Kidney (tissue), 14 donors: ENCODE data around the gene GALNT7. TPM values are rescaled to one million over a fixed set of nuclear protein-coding genes. Genes with fewer than 3 reads are reported as not detected.

Source experiments
- DNase-seq, 5 donors: peaks; one replicate each; pipeline ENCODE4 v3.0.0-alpha.2; 2013 to 2020
- FAIRE-seq: peaks from 2 replicates; lab custom pipeline; 2012; peaks lifted over from hg19 to GRCh38; lab: Jason Lieb, UNC
- H3K27ac ChIP-seq, 2 donors: one replicate each; pipeline ENCODE4 v1.7.0; 2013; ENCODE audit warnings: low read depth in 2 of 2, low read length in 2 of 2, inconsistent platforms in 1 of 2
- H3K27me3 ChIP-seq: one replicate; pipeline ENCODE4 v1.7.1; 2013; ENCODE audit warnings: low read length, inconsistent platforms; ENCODE audit not compliant: control insufficient read depth, insufficient read depth
- H3K36me3 ChIP-seq, 3 donors: one replicate each; pipeline versions ENCODE4 v1.7.0 to v1.7.1; 2013; ENCODE audit warnings: low read length in 3 of 3, control low read depth in 1 of 3, inconsistent platforms in 1 of 3; ENCODE audit not compliant: insufficient read depth in 3 of 3, control insufficient read depth in 2 of 3
- H3K4me1 ChIP-seq, 3 donors: one replicate each; pipeline versions ENCODE4 v1.7.0 to v1.7.1; 2013; ENCODE audit warnings: low read length in 3 of 3, inconsistent platforms in 1 of 3, low read depth in 1 of 3; ENCODE audit not compliant: control insufficient read depth in 2 of 3, insufficient read depth in 2 of 3
- H3K4me3 ChIP-seq, 3 donors: one replicate each; pipeline versions ENCODE4 v1.7.0 to v1.8.1; 2013; ENCODE audit warnings: low read length in 3 of 3, control low read depth in 1 of 3, inconsistent platforms in 1 of 3
- H3K9ac ChIP-seq, 3 donors: one replicate each; pipeline versions ENCODE4 v1.7.0 to v1.7.1; 2013; ENCODE audit warnings: low read length in 3 of 3, control low read depth in 1 of 3, inconsistent platforms in 1 of 3
- H3K9me3 ChIP-seq, 3 donors: one replicate each; pipeline versions ENCODE4 v1.7.0 to v1.7.1; 2013; ENCODE audit warnings: low read length in 3 of 3, control low read depth in 1 of 3, inconsistent platforms in 1 of 3; ENCODE audit not compliant: control insufficient read depth in 2 of 3, insufficient read depth in 1 of 3
- CTCF ChIP-seq: IDR thresholded peaks from 3 replicates; pipeline ENCODE4 v1.5.1; 2012; ENCODE audit warnings: mild to moderate bottlenecking, moderate library complexity, borderline replicate concordance; ENCODE audit not compliant: insufficient read depth; ENCODE audit errors: extremely low read depth
- intact Hi-C: fragments of 100-400 bp; cut with DNase I; formaldehyde crosslinking; loops from one replicate; pipeline ENCODE4 v1.11.1; 2022
- polyA plus RNA-seq: library from polyadenylated mRNA; stranded (reverse); fragments of 350-450 nt; fragmentation: Illumina TruSeq; extraction: RNeasy Lipid Tissue Mini Kit (QIAGEN cat#74804); gene quantifications from one replicate; pipeline ENCODE4 v1.2.3, GENCODE V29; 2014; ENCODE audit warnings: low read depth, low replicate concordance; ENCODE audit not compliant: insufficient read depth
- total RNA-seq: library from RNA; stranded (reverse); fragmentation: NEBNext Ultra II Directional; extraction: Animal tissue kit (Norgen Biotek cat#: 25700); gene quantifications from one replicate; pipeline ENCODE4 v1.2.1, GENCODE V29; 2021
- donor health status: control.
- donor health status: control.
- donor health status: control.
- donor health status: control.
- donor health status: control.
- donor health status: DM: yes; HTN: yes; CAD: no.
- donor health status: Normal renal cell carcinoma (clear cell type).

The GALNT7 gene
- total and polyA plus RNA-seq, 2 donors from 2014 or later, result 3.8 to 25.6 TPM

DNA sequence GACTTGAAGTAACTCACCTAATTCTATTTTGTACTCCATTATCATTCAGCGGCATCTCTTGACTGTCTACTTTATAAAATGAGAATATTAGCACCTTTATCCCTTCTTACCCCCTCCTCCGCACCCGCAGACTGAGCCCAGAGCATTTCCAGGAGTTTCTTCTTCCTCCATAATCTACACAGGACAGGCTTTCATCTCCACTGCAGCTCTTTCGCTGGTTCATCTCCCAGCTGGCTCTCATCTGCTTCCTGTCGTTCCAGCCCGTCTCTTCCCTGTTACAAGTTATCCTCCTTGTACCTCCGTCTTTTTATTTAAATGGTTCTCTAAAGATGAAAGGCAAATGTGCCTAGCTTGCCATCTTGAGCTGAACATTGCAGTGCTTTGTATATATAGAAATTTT lies 39.8 kb downstream of the GALNT7 start:
- DNase-seq, result no peak
- intact Hi-C loops, result no loop called here
- Histone ChIP-seq H3K9ac (no peak overlapping the region), H3K27me3 (no peaks in the 10 kb centered on the region), H3K27ac (no peak overlapping the region), H3K9me3 (peaks cover 0 to 4% (median 0%) of the 10 kb centered on the region in 3 donors), H3K4me1 (no peaks in the 10 kb centered on the region), H3K36me3 (no peaks in the 10 kb centered on the region), H3K4me3 (no peak overlapping the region)
- no peak for FAIRE-seq
- no peak for TF ChIP-seq CTCF

- Histone ChIP-seq H3K9me3 (no peaks in the 10 kb centered on the region), H3K9ac (no peak overlapping the region), H3K27me3 (no peaks in the 10 kb centered on the region), H3K4me1 (no peaks in the 10 kb centered on the region), H3K36me3 (no peaks in the 10 kb centered on the region), H3K4me3 (no peak overlapping the region), H3K27ac (no peak overlapping the region)
- intact Hi-C loops, result no loop called here
- no peak for DNase-seq
- FAIRE-seq, result no peak
- TF ChIP-seq CTCF, result no peak
These were observed 42.6 kb downstream of the GALNT7 start for GRCh38 chr4:173211222-173211621.

- intact Hi-C loops, result no loop called here
- H3K4me1 ChIP-seq, result no peaks in the 10 kb centered on the region
- FAIRE-seq (no peak), DNase-seq (no peak)
- no peak for TF ChIP-seq CTCF
- no peaks in the 10 kb centered on the region for H3K36me3 ChIP-seq
- H3K9me3 ChIP-seq, result no peaks in the 10 kb centered on the region
- no peak overlapping the region for H3K4me3 ChIP-seq
- no peak overlapping the region for H3K27ac ChIP-seq
- no peak overlapping the region for H3K9ac ChIP-seq
- no peaks in the 10 kb centered on the region for H3K27me3 ChIP-seq
These were observed 43.2 kb downstream of the GALNT7 start for GRCh38 chr4:173211838-173212237.

- no peaks in the 10 kb centered on the region for H3K27me3 ChIP-seq
- H3K4me3 ChIP-seq, result no peak overlapping the region
- no peak for TF ChIP-seq CTCF
- no peak overlapping the region for H3K27ac ChIP-seq
- DNase-seq (no peak), FAIRE-seq (no peak)
- H3K4me1 ChIP-seq, result no peaks in the 10 kb centered on the region
- no peaks in the 10 kb centered on the region for H3K9me3 ChIP-seq
- no peak overlapping the region for H3K9ac ChIP-seq
- no peaks in the 10 kb centered on the region for H3K36me3 ChIP-seq
- intact Hi-C loops, result no loop called here
These were observed 43.8 kb downstream of the GALNT7 start for GRCh38 chr4:173212379-173212778.
